GM12872 (cell line): ENCODE results near the gene PHF12.

Experiments
- CTCF ChIP-seq: IDR thresholded peaks from 3 replicates; pipeline ENCODE4 v1.5.1; 2011; ENCODE audit warnings: low read depth, mild to moderate bottlenecking, low read length, moderate library complexity; ENCODE audit not compliant: insufficient read depth

PHF12 gene

GRCh38 chr17:28878158-28878910 lies 73.0 kb downstream of the PHF12 start:
- TF ChIP-seq CTCF: no peak

GRCh38 chr17:28875848-28876550 lies 75.3 kb downstream of the PHF12 start:
- TF ChIP-seq CTCF: no peak

GRCh38 chr17:28874750-28875149 lies 76.6 kb downstream of the PHF12 start:
- TF ChIP-seq CTCF: no peak

- no peak for TF ChIP-seq CTCF
Measured at GRCh38 chr17:28873839-28874238, 77.5 kb downstream of the PHF12 start.

GRCh38 chr17:28871056-28871579 lies 80.2 kb downstream of the PHF12 start:
- TF ChIP-seq CTCF: no peak

GRCh38 chr17:28867276-28867675 lies 84.0 kb downstream of the PHF12 start:
- TF ChIP-seq CTCF: no peak

GRCh38 chr17:28865946-28866752 lies 85.2 kb downstream of the PHF12 start:
- no peak for TF ChIP-seq CTCF
